Measurements from ENCODE around the gene GRIP1.

The GRIP1 gene

DNA sequence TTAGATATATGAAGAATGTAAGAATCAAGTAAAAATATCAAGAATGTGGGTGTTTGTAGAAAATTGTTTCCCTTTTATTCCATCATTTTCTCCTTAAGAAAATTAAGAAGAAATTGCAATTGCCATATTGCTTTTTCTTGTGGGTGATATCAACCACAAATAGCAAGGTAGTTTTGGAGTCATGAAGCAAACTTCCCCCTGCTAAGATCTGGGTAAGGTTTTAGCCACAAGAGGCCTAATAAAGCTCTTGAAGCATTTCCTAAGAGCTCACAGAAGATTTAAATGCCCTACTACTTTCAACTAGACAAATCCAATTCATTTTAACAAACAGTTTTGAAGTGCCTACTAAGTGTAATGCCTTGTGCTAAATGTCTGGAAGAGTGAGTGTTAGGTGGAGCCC, 2.6 kb downstream of the GRIP1 start:
- H3K9ac ChIP-seq, result no peak overlapping the region
- no peak overlapping the region for H3K4me2 ChIP-seq

DNA sequence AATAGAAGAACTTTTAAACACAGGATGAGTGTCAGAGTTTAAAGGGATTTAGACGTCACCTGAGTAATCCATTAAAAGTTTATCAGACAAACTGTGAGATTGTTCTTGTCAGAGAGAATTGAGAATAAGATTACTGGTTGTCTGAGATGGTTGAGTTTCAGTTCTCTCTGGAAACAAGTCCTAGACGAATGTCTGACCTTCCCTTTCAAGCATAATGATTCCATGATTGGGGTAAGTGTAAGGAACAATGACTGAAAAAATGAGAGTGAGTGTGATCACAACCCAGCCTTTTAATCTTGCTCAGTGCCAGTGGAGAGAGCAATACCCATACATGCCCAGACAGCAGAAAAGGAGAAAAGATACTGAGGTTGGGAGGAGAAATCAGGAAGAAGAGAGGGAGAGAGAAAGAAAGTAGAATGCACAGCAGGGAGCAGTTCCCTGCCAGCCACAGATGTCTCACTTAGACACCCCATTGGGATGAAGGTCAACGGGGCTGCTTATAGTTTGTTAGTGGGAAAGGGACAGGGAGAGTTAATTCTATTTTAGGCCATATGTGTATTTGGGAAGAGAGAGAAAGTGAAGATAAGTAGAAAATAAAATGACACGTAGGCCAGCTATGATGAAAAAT, 4.3 kb downstream of the GRIP1 start:
- H4K20me1 ChIP-seq, result no peaks in the 10 kb centered on the region
- no peaks in the 10 kb centered on the region; the same call in 1 of the 2 replicates for H3K27me3 ChIP-seq
- no peak overlapping the region for H3K27ac ChIP-seq
- no peak overlapping the region for H3K4me2 ChIP-seq
- no peak overlapping the region for H3K9ac ChIP-seq
- TF ChIP-seq Cebpa-rat (IDR thresholded peaks at IDR 0.05), result no peak
- H3K9me3 ChIP-seq, result no peaks in the 10 kb centered on the region
- H3K4me1 ChIP-seq, result no peaks in the 10 kb centered on the region; the same call in 1 of the 2 replicates
- no peak overlapping the region for H3K4me3 ChIP-seq
- H3K36me3 ChIP-seq, result no peaks in the 10 kb centered on the region

More for the DNA sequence above, 2.6 kb downstream of the GRIP1 start:
- Histone ChIP-seq H3K9me3 (no peaks in the 10 kb centered on the region), H3K27ac (no peak overlapping the region), H3K27me3 (no peaks in the 10 kb centered on the region; the same call in 1 of the 2 replicates), H3K4me1 (no peaks in the 10 kb centered on the region; the same call in 1 of the 2 replicates), H3K36me3 (no peaks in the 10 kb centered on the region), H3K4me3 (no peak overlapping the region), H4K20me1 (no peaks in the 10 kb centered on the region)
- TF ChIP-seq Cebpa-rat (IDR thresholded peaks at IDR 0.05), result no peak

DNA sequence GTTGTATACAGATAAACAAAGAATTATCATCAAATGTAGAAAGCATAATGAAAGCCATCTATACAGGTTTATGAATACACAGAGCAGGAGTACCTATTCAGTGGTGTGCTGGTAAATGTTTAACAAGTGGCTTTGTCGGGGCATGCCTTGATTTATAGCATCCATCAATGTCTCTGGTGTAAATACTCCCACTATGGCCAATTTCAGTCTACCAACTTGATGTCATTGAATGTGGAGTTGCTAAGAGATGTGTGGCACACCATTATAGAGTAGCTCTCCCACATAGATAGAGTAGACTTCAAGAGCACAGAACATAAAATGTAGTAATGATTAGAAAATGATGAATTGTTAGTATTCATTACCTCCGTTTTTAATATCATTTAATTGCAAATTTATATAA, 9.3 kb downstream of the GRIP1 start:
- no peak overlapping the region for H3K4me2 ChIP-seq
- peaks cover 4% of the 10 kb centered on the region; the same call in 1 of the 2 replicates for H3K4me1 ChIP-seq
- H3K9me3 ChIP-seq, result no peaks in the 10 kb centered on the region
- H3K4me3 ChIP-seq, result no peak overlapping the region
- TF ChIP-seq Cebpa-rat (IDR thresholded peaks at IDR 0.05), result no peak
- H3K36me3 ChIP-seq, result no peaks in the 10 kb centered on the region
- H3K27ac ChIP-seq, result no peak overlapping the region
- H3K27me3 ChIP-seq, result no peaks in the 10 kb centered on the region
- H3K9ac ChIP-seq, result no peak overlapping the region
- H4K20me1 ChIP-seq, result no peaks in the 10 kb centered on the region

DNA sequence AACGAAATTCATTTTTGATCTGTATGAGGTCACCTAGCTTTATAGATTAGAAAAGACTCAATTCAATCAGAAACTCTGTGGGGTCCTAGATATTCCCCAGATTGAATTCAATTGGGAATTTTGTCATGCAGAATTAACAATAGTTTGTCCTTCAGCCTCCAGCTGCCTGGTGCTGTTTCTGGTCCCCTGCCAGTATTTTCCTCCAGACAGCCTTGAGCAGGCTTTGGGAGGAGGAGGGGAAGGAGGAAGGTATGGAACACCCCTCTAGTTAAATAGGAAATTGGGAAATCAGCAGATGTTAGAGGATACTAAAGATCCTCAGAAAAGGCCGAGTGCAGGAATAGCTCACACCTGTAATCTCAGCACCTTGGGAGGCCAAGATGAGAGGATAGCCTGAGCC, 10.6 kb downstream of the GRIP1 start:
- H3K9me3 ChIP-seq, result no peaks in the 10 kb centered on the region
- H3K4me3 ChIP-seq, result no peak overlapping the region
- H3K27me3 ChIP-seq, result no peaks in the 10 kb centered on the region
- H3K4me2 ChIP-seq, result no peak overlapping the region
- H3K27ac ChIP-seq, result no peak overlapping the region
- no peak for TF ChIP-seq Cebpa-rat (IDR thresholded peaks at IDR 0.05)
- no peaks in the 10 kb centered on the region for H3K36me3 ChIP-seq
- peaks cover 7% of the 10 kb centered on the region; the same call in 1 of the 2 replicates for H3K4me1 ChIP-seq
- no peaks in the 10 kb centered on the region for H4K20me1 ChIP-seq
- no peak overlapping the region for H3K9ac ChIP-seq

DNA sequence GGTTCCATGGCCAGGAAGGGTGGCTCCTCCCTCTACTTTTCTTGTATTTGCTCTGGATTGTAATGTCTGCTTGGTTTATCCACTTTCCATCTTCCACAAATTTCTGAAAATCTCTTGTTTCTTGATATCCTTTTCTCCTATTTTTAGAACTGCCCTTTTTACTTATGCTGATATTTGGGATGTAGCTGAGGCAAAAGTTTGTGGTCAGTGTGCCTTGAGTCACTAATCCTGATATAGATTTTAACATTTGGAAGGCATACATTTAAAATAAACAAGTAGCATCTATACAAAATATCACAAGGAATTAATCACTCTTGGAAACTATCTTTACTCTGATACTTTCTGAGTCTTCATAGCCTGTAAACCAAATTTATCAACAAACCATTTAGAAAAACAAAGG, 11.0 kb downstream of the GRIP1 start:
- H3K4me2 ChIP-seq, result no peak overlapping the region
- H3K27ac ChIP-seq, result no peak overlapping the region
- H4K20me1 ChIP-seq, result no peaks in the 10 kb centered on the region
- no peaks in the 10 kb centered on the region for H3K27me3 ChIP-seq
- TF ChIP-seq Cebpa-rat (IDR thresholded peaks at IDR 0.05), result no peak
- H3K36me3 ChIP-seq, result no peaks in the 10 kb centered on the region
- no peaks in the 10 kb centered on the region for H3K9me3 ChIP-seq
- no peak overlapping the region for H3K9ac ChIP-seq
- no peak overlapping the region for H3K4me3 ChIP-seq
- peaks cover 12% of the 10 kb centered on the region for H3K4me1 ChIP-seq

DNA sequence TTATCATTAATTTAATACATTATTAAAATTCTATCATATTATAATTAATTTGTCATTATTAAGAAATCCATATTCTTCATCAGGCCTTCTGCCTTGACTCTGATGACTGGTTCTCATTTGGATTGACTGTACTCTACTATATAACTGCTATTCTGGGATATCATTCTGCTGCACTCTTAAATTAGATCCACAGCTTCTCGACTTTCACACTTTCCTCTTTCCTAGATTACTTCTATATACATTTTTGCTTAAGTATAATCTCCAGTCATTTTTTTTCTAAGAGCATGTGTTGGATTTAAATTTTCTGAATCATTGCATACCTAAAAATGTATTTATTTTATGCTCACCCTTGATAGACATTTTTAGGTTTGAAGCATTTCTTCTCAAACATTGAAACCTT, 12.4 kb downstream of the GRIP1 start:
- no peak overlapping the region for H3K4me2 ChIP-seq
- no peaks in the 10 kb centered on the region for H4K20me1 ChIP-seq
- H3K9me3 ChIP-seq, result no peaks in the 10 kb centered on the region
- no peak overlapping the region for H3K4me3 ChIP-seq
- H3K27me3 ChIP-seq, result no peaks in the 10 kb centered on the region
- TF ChIP-seq Cebpa-rat (IDR thresholded peaks at IDR 0.05), result no peak
- peaks cover 26% of the 10 kb centered on the region for H3K4me1 ChIP-seq
- no peak overlapping the region for H3K9ac ChIP-seq
- no peaks in the 10 kb centered on the region for H3K36me3 ChIP-seq
- H3K27ac ChIP-seq, result no peak overlapping the region

DNA sequence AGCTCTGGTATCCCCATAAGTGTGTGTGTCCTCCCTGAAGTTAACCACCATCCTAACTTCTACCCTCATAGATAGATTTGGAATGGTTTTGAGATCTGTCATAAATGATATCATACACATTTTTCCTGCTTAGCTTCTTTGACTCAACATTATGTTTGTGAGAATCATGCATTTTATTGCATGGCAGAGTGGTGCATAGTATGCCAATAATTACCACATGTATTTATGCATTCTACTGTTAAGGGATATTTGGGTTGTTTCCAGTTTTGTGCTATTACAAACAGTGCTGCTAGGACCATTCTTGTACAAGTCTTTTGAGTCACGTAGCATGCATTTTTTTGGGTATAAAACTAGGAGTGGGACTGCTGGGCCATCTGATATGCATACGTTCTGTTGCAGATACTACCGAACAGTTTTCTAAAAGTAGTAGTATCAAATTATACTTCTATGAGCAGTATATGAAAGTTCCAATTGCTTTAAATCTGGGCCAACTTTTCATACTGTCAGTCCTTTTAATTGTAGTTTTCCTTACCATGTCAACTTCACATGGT, 13.4 kb downstream of the GRIP1 start:
- Histone ChIP-seq H3K4me3 (no peak overlapping the region), H3K9ac (no peak overlapping the region), H3K36me3 (no peaks in the 10 kb centered on the region), H3K4me1 (peaks cover 32% of the 10 kb centered on the region), H3K4me2 (no peak overlapping the region), H4K20me1 (no peaks in the 10 kb centered on the region), H3K9me3 (no peaks in the 10 kb centered on the region), H3K27ac (no peak overlapping the region), H3K27me3 (no peaks in the 10 kb centered on the region)
- TF ChIP-seq Cebpa-rat (IDR thresholded peaks at IDR 0.05), result no peak

DNA sequence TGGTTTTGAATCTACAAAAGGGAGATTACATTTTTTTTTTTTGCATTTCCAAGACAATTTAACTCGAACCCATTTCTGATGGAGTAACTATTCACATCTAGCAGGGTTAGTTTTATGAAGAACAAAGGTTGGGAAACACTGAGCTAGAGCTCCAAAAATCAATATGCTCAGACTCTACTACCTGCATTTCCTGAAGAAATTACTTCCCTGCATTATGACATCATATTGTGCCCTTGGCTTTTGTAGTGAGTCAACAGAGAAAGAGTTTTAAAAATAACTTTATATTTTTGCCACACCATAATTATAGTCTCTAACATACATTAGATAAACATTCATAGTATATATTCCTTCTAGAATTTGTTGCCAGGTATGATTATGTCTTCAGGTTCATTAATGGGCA, 14.8 kb downstream of the GRIP1 start:
- no peak overlapping the region for H3K27ac ChIP-seq
- H3K4me1 ChIP-seq, result peaks cover 32% of the 10 kb centered on the region
- H3K9ac ChIP-seq, result no peak overlapping the region
- no peak overlapping the region for H3K4me3 ChIP-seq
- H3K4me2 ChIP-seq, result no peak overlapping the region
- no peaks in the 10 kb centered on the region for H4K20me1 ChIP-seq
- no peaks in the 10 kb centered on the region for H3K9me3 ChIP-seq
- TF ChIP-seq Cebpa-rat (IDR thresholded peaks at IDR 0.05), result no peak
- no peaks in the 10 kb centered on the region for H3K27me3 ChIP-seq
- H3K36me3 ChIP-seq, result no peaks in the 10 kb centered on the region

DNA sequence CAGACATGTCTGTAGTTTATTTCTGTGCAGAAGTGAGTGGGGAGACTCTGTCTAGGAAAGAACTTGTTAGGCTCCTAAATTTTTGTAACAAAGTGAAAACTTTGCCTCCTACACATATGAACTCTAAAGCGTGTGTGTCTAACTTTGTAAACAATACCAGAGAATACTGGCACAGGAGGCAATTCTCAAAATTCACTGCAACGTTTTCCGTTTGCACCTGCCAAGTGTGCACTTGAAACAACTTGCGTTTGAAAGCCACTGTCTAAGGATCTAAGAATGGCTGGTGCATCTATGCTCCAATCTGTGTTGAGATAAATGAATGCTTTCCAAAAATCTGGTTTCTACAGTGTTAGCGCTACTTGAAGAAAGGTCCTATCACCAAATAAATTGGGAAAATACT, 15.3 kb downstream of the GRIP1 start:
- H3K27ac ChIP-seq, result no peak overlapping the region
- peaks cover 32% of the 10 kb centered on the region for H3K4me1 ChIP-seq
- no peaks in the 10 kb centered on the region for H3K9me3 ChIP-seq
- no peak overlapping the region for H3K9ac ChIP-seq
- no peak overlapping the region for H3K4me2 ChIP-seq
- H3K4me3 ChIP-seq, result no peak overlapping the region
- H3K27me3 ChIP-seq, result no peaks in the 10 kb centered on the region
- H3K36me3 ChIP-seq, result no peaks in the 10 kb centered on the region
- no peaks in the 10 kb centered on the region for H4K20me1 ChIP-seq
- TF ChIP-seq Cebpa-rat (IDR thresholded peaks at IDR 0.05), result no peak

DNA sequence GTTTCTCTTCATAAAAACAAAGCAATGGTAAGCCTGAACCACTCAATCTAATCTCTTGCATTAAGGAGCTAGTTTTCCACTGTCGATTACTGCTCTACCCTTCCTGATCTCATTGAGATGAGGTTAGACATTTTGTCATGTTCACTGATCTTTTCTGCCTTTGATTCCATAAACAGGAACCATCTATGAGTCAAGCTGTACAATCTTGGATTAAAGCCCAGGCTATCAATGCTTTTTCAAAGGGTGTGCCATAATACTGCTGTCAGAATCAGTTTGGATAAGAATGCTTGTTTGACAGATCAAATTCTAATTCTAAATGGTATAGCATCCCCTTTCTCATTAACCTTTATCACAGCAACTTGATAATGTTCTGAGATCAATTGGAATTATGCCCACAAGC, 16.1 kb downstream of the GRIP1 start:
- Histone ChIP-seq H3K9ac (no peak overlapping the region), H3K27me3 (no peaks in the 10 kb centered on the region), H3K36me3 (no peaks in the 10 kb centered on the region), H3K4me1 (peaks cover 32% of the 10 kb centered on the region), H3K9me3 (no peaks in the 10 kb centered on the region), H3K27ac (no peak overlapping the region), H4K20me1 (no peaks in the 10 kb centered on the region), H3K4me2 (peak overlapping the region; percentile 67), H3K4me3 (no peak overlapping the region)
- no peak for TF ChIP-seq Cebpa-rat (IDR thresholded peaks at IDR 0.05)

Data from BLaER1 (cell line).